Amygdala (tissue), 56 donors: ENCODE data around the gene DUOXA1.

ENCODE experiments used
- DNase-seq, 56 donors: peaks; one replicate each; lab custom pipeline; 2025; lab: John Stamatoyannopoulos, UW

The DUOXA1 gene

GRCh38 chr15:45129651-45130129 is at the start of gene DUOXA1, which contains the start of gene DUOX1:
TSS of gene DUOXA1 (minus strand) at chr15:45129879. CDS start at chr15:45123014, 6,865 bp downstream.
TSS of gene DUOX1 (plus strand) at chr15:45129994. CDS start at chr15:45131967, 1,973 bp downstream.
- peak in 2 of 56 donors; percentile 10 to 40 for DNase-seq

- no peak for DNase-seq
Measured at GRCh38 chr15:45177285-45177684, 47.6 kb upstream of the DUOXA1 start.

GRCh38 chr15:45174577-45174976 is 44.9 kb upstream of the DUOXA1 start:
- no peak for DNase-seq

GRCh38 chr15:45174069-45174468 is 44.4 kb upstream of the DUOXA1 start:
- no peak for DNase-seq

- no peak for DNase-seq
Measured at GRCh38 chr15:45171912-45172311, 42.2 kb upstream of the DUOXA1 start.

- DNase-seq, result no peak
Measured at GRCh38 chr15:45169608-45170480, 40.2 kb upstream of the DUOXA1 start.

GRCh38 chr15:45168751-45169551 is 39.3 kb upstream of the DUOXA1 start:
- no peak for DNase-seq

- no peak for DNase-seq
Measured at GRCh38 chr15:45168286-45168685, 38.6 kb upstream of the DUOXA1 start.

- DNase-seq, result peak in 1 of 56 donors; percentile 61
Measured at GRCh38 chr15:45167631-45168205, 38.0 kb upstream of the DUOXA1 start.

GRCh38 chr15:45166834-45167630 is 37.4 kb upstream of the DUOXA1 start:
- peak in 53 of 56 donors; percentile 34 to 89 (median 75) for DNase-seq

GRCh38 chr15:45165536-45165935 is 35.9 kb upstream of the DUOXA1 start:
- DNase-seq, result no peak

GRCh38 chr15:45164914-45165313 is 35.2 kb upstream of the DUOXA1 start:
- no peak for DNase-seq

- DNase-seq, result no peak
Measured at GRCh38 chr15:45163508-45163856, 33.8 kb upstream of the DUOXA1 start.

GRCh38 chr15:45162771-45163507 is 33.3 kb upstream of the DUOXA1 start:
- DNase-seq, result peak in 55 of 56 donors; percentile 14 to 88 (median 59)

- DNase-seq, result no peak
Measured at GRCh38 chr15:45161666-45162065, 32.0 kb upstream of the DUOXA1 start.

- peak in 45 of 56 donors; percentile 14 to 82 (median 48) for DNase-seq
Measured at GRCh38 chr15:45157974-45158373, 28.3 kb upstream of the DUOXA1 start.

- peak in 6 of 56 donors; percentile 10 to 60 (median 18) for DNase-seq
Measured at GRCh38 chr15:45156744-45157455, 27.2 kb upstream of the DUOXA1 start.

- DNase-seq, result no peak
Measured at GRCh38 chr15:45155739-45156138, 26.1 kb upstream of the DUOXA1 start.
